MCF 10A (cell line): Measurements from ENCODE around the gene POC1B. TPM values are rescaled to one million over a fixed set of nuclear protein-coding genes. Genes with fewer than 3 reads are reported as not detected.

Experiments used
- BruUV-seq: library from RNA; stranded (reverse); fragments of 400-500 nt; replicated peaks from 2 replicates; lab custom pipeline; 2021; lab: Mats Ljungman, UMichigan
- CTCF ChIA-PET: fragments of 300-600 bp; sonication (Branson Sonifier 250); formaldehyde crosslinking; extraction: SDS; loops from one replicate; lab custom pipeline; 2021; ENCODE audit warnings: antibody characterized with exemption, inconsistent platforms; lab: Yijun Ruan, JAX
- POLR2A ChIA-PET: fragments of 300-600, 350-650 bp; sonication (Branson Sonifier 250); formaldehyde crosslinking; extraction: SDS; loops from one replicate; lab custom pipeline; 2020; ENCODE audit warnings: antibody characterized with exemption, inconsistent platforms; lab: Yijun Ruan, JAX
- DNase-seq: peaks from one replicate; pipeline ENCODE4 v3.0.0-alpha.2; 2018; ENCODE audit not compliant: unreplicated experiment
- H3K27ac Mint-ChIP-seq: one replicate; pipeline ENCODE4 v1.8.0; 2022; ENCODE audit warnings: mild to moderate bottlenecking, low read depth, mixed read lengths; ENCODE audit not compliant: unreplicated experiment
- H3K27me3 Mint-ChIP-seq: one replicate; pipeline ENCODE4 v1.8.0; 2022; ENCODE audit warnings: mixed read lengths; ENCODE audit not compliant: insufficient read depth, unreplicated experiment
- H3K36me3 Mint-ChIP-seq: one replicate; pipeline ENCODE4 v1.8.0; 2022; ENCODE audit warnings: mild to moderate bottlenecking, moderate library complexity, mixed read lengths; ENCODE audit not compliant: insufficient read depth, unreplicated experiment
- H3K4me1 Mint-ChIP-seq: one replicate; pipeline ENCODE4 v1.8.0; 2022; ENCODE audit warnings: mixed read lengths; ENCODE audit not compliant: insufficient read depth, unreplicated experiment
- H3K4me3 Mint-ChIP-seq: one replicate; pipeline ENCODE4 v1.8.0; 2022; ENCODE audit warnings: mild to moderate bottlenecking, moderate library complexity, mixed read lengths; ENCODE audit not compliant: unreplicated experiment
- H3K9me3 Mint-ChIP-seq: one replicate; pipeline ENCODE4 v1.8.0; 2022; ENCODE audit warnings: mixed read lengths; ENCODE audit not compliant: unreplicated experiment
- CTCF ChIP-seq: fragments of 200-600 bp; IDR thresholded peaks from one replicate; pipeline ENCODE4 v1.8.0; 2022; ENCODE audit warnings: antibody characterized with exemption, mild to moderate bottlenecking; ENCODE audit not compliant: unreplicated experiment
- intact Hi-C: fragments of 100-400 bp; cut with micrococcal nuclease; formaldehyde crosslinking; loops from 2 replicates; pipeline ENCODE4 v1.14.1; 2022
- total RNA-seq: library from RNA; stranded (reverse); gene quantifications from 2 replicates; pipeline ENCODE4 v1.2.3, GENCODE V29; 2022

Gene POC1B
- total RNA-seq, 1 experiment from 2014 or later: 14.8 TPM

- Mint-ChIP-seq H3K27ac (no peak overlapping the region), H3K4me3 (no peak overlapping the region), H3K27me3 (no peaks in the 10 kb centered on the region), H3K9me3 (no peaks in the 10 kb centered on the region), H3K36me3 (no peaks in the 10 kb centered on the region), H3K4me1 (no peaks in the 10 kb centered on the region)
- DNase-seq: no peak
- ChIA-PET POLR2A (no interaction called here), CTCF (interaction anchor here (0.6 to 1.1 kb wide), 2 partner anchors 214 to 374 kb away, joined by 3 to 4 read pairs; no protein-coding TSS in a partner anchor)
- TF ChIP-seq CTCF: no peak
- intact Hi-C loops: no loop called here
- no TSS peak for BruUV-seq
These were observed 132.2 kb downstream of the POC1B start for GRCh38 chr12:89393551-89394121.

- ChIA-PET CTCF (no interaction called here), POLR2A (no interaction called here)
- H3K4me1 Mint-ChIP-seq: no peaks in the 10 kb centered on the region
- intact Hi-C loops: no loop called here
- no peak for TF ChIP-seq CTCF
- no peak overlapping the region for H3K27ac Mint-ChIP-seq
- no TSS peak for BruUV-seq
- no peak overlapping the region for H3K4me3 Mint-ChIP-seq
- H3K27me3 Mint-ChIP-seq: no peaks in the 10 kb centered on the region
- DNase-seq: no peak
- no peaks in the 10 kb centered on the region for H3K9me3 Mint-ChIP-seq
- no peaks in the 10 kb centered on the region for H3K36me3 Mint-ChIP-seq
These were observed 133.5 kb downstream of the POC1B start for GRCh38 chr12:89392391-89392790.

GRCh38 chr12:89391726-89392336 lies 134.0 kb downstream of the POC1B start:
- Mint-ChIP-seq H3K27ac (no peak overlapping the region), H3K36me3 (no peaks in the 10 kb centered on the region), H3K27me3 (no peaks in the 10 kb centered on the region), H3K9me3 (no peaks in the 10 kb centered on the region), H3K4me1 (no peaks in the 10 kb centered on the region), H3K4me3 (no peak overlapping the region)
- intact Hi-C loops: no loop called here
- no peak for TF ChIP-seq CTCF
- CTCF ChIA-PET: no interaction called here
- no TSS peak for BruUV-seq
- DNase-seq: no peak
- POLR2A ChIA-PET: interaction anchor here (1.3 kb wide), 1 partner anchor 38 kb away, joined by 3 read pairs; no protein-coding TSS in a partner anchor

- H3K27ac Mint-ChIP-seq: no peak overlapping the region
- no peaks in the 10 kb centered on the region for H3K36me3 Mint-ChIP-seq
- no peak overlapping the region for H3K4me3 Mint-ChIP-seq
- no TSS peak for BruUV-seq
- no peaks in the 10 kb centered on the region for H3K27me3 Mint-ChIP-seq
- TF ChIP-seq CTCF: no peak
- no peaks in the 10 kb centered on the region for H3K4me1 Mint-ChIP-seq
- CTCF ChIA-PET: no interaction called here
- no peaks in the 10 kb centered on the region for H3K9me3 Mint-ChIP-seq
- POLR2A ChIA-PET: interaction anchor here (1.3 kb wide), 1 partner anchor 37 kb away, joined by 3 read pairs; no protein-coding TSS in a partner anchor
- DNase-seq: peak; percentile 67
- intact Hi-C loops: no loop called here
These were observed 134.8 kb downstream of the POC1B start for GRCh38 chr12:89390802-89391673.
